Progenitor cell of endocrine pancreas (in vitro differentiated cells): ENCODE data around the gene NCKAP5. TPM values are rescaled to one million over a fixed set of nuclear protein-coding genes. Genes with fewer than 3 reads are reported as not detected.

Experiments used
- DNase-seq: peaks from one replicate; pipeline ENCODE4 v3.0.0; 2021; ENCODE audit warnings: low spot score; ENCODE audit not compliant: unreplicated experiment
- H3K27ac Mint-ChIP-seq: 2 replicates; pipeline ENCODE4 v1.8.0; 2021; ENCODE audit warnings: mild to moderate bottlenecking, moderate library complexity, mixed read lengths
- H3K27me3 Mint-ChIP-seq: 2 replicates; pipeline ENCODE4 v1.8.0; 2021; ENCODE audit warnings: mixed read lengths
- H3K36me3 Mint-ChIP-seq: 2 replicates; pipeline ENCODE4 v1.8.0; 2022; ENCODE audit warnings: mixed read lengths; ENCODE audit not compliant: insufficient read depth
- H3K4me1 Mint-ChIP-seq: 2 replicates; pipeline ENCODE4 v1.8.0; 2021; ENCODE audit warnings: low read depth, mixed read lengths
- H3K4me3 Mint-ChIP-seq: 2 replicates; pipeline ENCODE4 v1.8.0; 2021; ENCODE audit warnings: low read depth, mild to moderate bottlenecking, moderate library complexity, mixed read lengths
- H3K9me3 Mint-ChIP-seq: 2 replicates; pipeline ENCODE4 v1.8.0; 2021; ENCODE audit warnings: low read depth, mixed read lengths
- total RNA-seq: library from RNA; stranded (reverse); gene quantifications from 2 replicates; pipeline ENCODE4 v1.2.1, GENCODE V29; 2021
- TF ChIP-seq, protein P1 (sequence below): fragments of 200-600 bp; sonication (generic); IDR thresholded peaks from one replicate; pipeline ENCODE4 v1.5.0; 2021; ENCODE audit warnings: antibody characterized with exemption, mild to moderate bottlenecking; ENCODE audit not compliant: unreplicated experiment

The NCKAP5 gene
- total RNA-seq, 1 donor from 2014 or later, result 1.7 TPM

DNA sequence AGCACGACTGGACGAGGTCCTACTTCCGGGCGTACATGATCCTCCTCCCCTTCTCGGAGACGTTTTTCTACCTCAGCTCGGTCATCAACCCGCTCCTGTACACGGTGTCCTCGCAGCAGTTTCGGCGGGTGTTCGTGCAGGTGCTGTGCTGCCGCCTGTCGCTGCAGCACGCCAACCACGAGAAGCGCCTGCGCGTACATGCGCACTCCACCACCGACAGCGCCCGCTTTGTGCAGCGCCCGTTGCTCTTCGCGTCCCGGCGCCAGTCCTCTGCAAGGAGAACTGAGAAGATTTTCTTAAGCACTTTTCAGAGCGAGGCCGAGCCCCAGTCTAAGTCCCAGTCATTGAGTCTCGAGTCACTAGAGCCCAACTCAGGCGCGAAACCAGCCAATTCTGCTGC is 923.1 kb downstream of the NCKAP5 start:
- TF ChIP-seq, protein P1, sequence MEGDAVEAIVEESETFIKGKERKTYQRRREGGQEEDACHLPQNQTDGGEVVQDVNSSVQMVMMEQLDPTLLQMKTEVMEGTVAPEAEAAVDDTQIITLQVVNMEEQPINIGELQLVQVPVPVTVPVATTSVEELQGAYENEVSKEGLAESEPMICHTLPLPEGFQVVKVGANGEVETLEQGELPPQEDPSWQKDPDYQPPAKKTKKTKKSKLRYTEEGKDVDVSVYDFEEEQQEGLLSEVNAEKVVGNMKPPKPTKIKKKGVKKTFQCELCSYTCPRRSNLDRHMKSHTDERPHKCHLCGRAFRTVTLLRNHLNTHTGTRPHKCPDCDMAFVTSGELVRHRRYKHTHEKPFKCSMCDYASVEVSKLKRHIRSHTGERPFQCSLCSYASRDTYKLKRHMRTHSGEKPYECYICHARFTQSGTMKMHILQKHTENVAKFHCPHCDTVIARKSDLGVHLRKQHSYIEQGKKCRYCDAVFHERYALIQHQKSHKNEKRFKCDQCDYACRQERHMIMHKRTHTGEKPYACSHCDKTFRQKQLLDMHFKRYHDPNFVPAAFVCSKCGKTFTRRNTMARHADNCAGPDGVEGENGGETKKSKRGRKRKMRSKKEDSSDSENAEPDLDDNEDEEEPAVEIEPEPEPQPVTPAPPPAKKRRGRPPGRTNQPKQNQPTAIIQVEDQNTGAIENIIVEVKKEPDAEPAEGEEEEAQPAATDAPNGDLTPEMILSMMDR, result no peak
- H3K27ac Mint-ChIP-seq, result no peak overlapping the region
- H3K27me3 Mint-ChIP-seq, result peaks cover 9% of the 10 kb centered on the region
- no peaks in the 10 kb centered on the region for H3K9me3 Mint-ChIP-seq
- peaks cover 1% of the 10 kb centered on the region for H3K4me1 Mint-ChIP-seq
- DNase-seq, result no peak
- H3K36me3 Mint-ChIP-seq, result no peaks in the 10 kb centered on the region
- no peak overlapping the region for H3K4me3 Mint-ChIP-seq

DNA sequence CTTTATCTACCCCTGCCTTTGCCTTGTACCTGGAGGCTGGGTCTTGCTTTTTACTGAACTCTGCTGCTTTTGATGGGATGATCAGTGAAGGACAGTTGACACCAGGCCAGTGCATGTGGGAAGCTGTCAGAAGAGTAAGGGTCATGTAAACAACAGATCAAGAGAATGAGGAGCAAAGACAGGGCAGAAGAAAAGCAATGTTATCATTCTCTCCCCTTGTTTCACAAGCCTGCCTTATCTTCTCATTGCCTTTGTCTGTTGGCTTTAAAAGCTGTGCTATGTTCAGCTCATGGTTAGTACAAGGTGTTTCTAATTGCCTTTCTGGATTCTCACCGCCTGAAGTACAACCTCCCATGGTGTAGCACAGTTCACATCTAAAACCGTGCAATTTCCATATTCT is 925.8 kb downstream of the NCKAP5 start:
- H3K9me3 Mint-ChIP-seq, result no peaks in the 10 kb centered on the region
- DNase-seq, result no peak
- H3K27ac Mint-ChIP-seq, result no peak overlapping the region
- no peak overlapping the region for H3K4me3 Mint-ChIP-seq
- TF ChIP-seq, protein P1, result no peak
- H3K27me3 Mint-ChIP-seq, result peaks cover 3% of the 10 kb centered on the region
- H3K4me1 Mint-ChIP-seq, result peaks cover 1% of the 10 kb centered on the region
- no peaks in the 10 kb centered on the region for H3K36me3 Mint-ChIP-seq

DNA sequence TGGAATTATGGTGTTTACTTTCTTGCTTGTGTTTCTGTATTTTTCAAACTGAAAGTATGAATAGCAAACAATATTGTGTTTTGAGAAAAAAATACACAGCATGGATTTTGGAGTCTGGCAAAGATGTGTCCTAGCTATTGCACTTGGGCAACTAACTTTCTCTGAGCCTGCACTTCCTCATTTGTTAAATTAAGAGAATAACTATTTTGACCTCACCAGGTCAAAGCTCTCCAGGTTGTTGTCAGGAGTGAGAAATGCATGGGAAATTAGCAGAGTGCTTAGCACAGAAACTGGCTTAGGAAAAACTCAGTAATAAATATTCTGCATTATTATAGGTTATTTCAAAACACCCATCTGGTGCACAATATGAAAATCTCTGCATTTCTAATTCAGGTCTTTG is 926.4 kb downstream of the NCKAP5 start:
- no peak overlapping the region for H3K27ac Mint-ChIP-seq
- TF ChIP-seq, protein P1, result no peak
- no peak for DNase-seq
- H3K27me3 Mint-ChIP-seq, result peaks cover 3% of the 10 kb centered on the region
- H3K4me1 Mint-ChIP-seq, result peaks cover 1% of the 10 kb centered on the region
- no peaks in the 10 kb centered on the region for H3K9me3 Mint-ChIP-seq
- H3K36me3 Mint-ChIP-seq, result no peaks in the 10 kb centered on the region
- H3K4me3 Mint-ChIP-seq, result no peak overlapping the region

DNA sequence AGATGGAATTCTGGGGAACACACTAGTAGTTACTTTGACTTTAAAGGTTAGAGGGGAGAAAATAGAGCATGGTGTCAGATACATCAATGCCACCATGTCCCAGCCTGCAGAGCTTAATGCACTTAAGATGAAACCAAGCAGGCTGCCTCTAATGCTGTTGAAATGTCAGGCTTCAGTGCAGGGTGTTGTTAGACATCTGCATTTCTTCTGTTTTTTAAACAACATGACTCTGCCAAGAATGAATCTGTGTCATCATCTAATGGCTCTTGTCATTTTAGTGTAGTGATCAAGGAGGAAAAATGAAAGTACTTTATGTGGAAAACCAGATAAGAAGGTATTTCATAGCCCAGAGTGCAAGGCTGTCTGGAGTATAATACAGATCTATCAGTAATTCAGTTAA is 928.1 kb downstream of the NCKAP5 start:
- TF ChIP-seq, protein P1, result no peak
- Mint-ChIP-seq H3K27me3 (peaks cover 5% of the 10 kb centered on the region), H3K36me3 (no peaks in the 10 kb centered on the region), H3K9me3 (no peaks in the 10 kb centered on the region), H3K27ac (no peak overlapping the region), H3K4me1 (no peaks in the 10 kb centered on the region), H3K4me3 (no peak overlapping the region)
- DNase-seq, result no peak

DNA sequence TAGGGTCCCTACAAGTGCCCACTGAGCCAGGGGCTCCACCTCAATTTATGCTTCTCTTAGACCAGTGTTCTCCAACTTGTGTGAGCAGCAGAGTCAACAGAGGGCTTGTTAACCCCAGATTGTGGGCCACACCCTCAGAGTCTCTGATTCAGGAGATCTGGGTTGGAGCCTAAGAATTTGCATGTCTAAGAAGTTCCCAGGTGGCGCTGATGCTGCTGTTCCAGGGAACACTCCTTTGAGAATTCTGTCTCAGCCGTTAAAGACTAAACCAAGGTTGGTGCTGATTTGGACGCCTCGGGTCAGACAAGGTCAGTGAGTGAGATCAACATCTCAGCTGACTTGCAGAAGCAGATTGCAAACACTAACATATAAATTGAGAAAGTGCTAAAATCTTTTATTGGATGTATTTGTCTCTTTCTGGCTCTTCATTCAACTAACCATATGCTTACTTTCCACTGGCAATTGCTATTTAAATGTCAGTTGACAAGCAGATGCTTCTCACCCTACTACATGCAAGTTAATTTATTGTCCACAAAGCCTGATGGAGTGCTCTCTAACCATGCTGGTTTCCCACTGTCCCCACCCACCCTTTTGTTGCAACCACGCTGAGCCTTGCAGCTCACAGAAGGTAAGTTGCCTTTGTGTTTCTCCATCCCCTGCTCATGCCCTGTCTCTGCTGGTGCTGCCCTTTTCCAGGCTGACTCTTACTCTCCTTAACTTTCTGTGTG is 929.8 kb downstream of the NCKAP5 start:
- TF ChIP-seq, protein P1, result no peak
- Mint-ChIP-seq H3K9me3 (peaks cover 3% of the 10 kb centered on the region), H3K27me3 (peaks cover 3% of the 10 kb centered on the region), H3K4me3 (no peak overlapping the region), H3K36me3 (no peaks in the 10 kb centered on the region), H3K4me1 (no peaks in the 10 kb centered on the region), H3K27ac (no peak overlapping the region)
- no peak for DNase-seq
